GM19023 (cell line): Measurements from ENCODE around the gene EPS8L1.
A peak's percentile ranks its signal among the peaks of the same experiment; 100 is the strongest.
"Not testable (repeated sequence)": the region's sequence is repeated elsewhere in the genome, so short reads cannot be mapped to it uniquely, and the experiment has no call there.

Experiments
- ATAC-seq: cut with Tn5 transposase; IDR thresholded peaks from one replicate; pipeline ENCODE4 v1.9.1; 2021; ENCODE audit warnings: mild to moderate bottlenecking, moderate library complexity; ENCODE audit not compliant: unreplicated experiment

EPS8L1 gene

GRCh38 chr19:55048446-55048845 lies 27.2 kb upstream of the EPS8L1 start:
- no peak for ATAC-seq

- no peak for ATAC-seq
Measured at GRCh38 chr19:55050749-55051532, 24.7 kb upstream of the EPS8L1 start.

GRCh38 chr19:55053735-55054134 lies 21.9 kb upstream of the EPS8L1 start:
- no peak for ATAC-seq

GRCh38 chr19:55056827-55057226 lies 18.8 kb upstream of the EPS8L1 start:
- no peak for ATAC-seq

GRCh38 chr19:55058781-55059610 lies 16.7 kb upstream of the EPS8L1 start:
- no peak for ATAC-seq

- not testable (repeated sequence) for ATAC-seq
Measured at GRCh38 chr19:55060287-55060686, 15.4 kb upstream of the EPS8L1 start.

GRCh38 chr19:55062735-55063491 lies 12.8 kb upstream of the EPS8L1 start, which contains the start of gene RDH13:
TSS of gene RDH13 (minus strand) at chr19:55063148. CDS start at chr19:55063032, 116 bp downstream.
- peak; percentile 97 for ATAC-seq

GRCh38 chr19:55063492-55063843 lies 12.2 kb upstream of the EPS8L1 start:
- no peak for ATAC-seq

GRCh38 chr19:55065516-55065915 lies 10.2 kb upstream of the EPS8L1 start:
- not testable (repeated sequence) for ATAC-seq

GRCh38 chr19:55066107-55066709 lies 9.5 kb upstream of the EPS8L1 start:
- ATAC-seq = no peak

- no peak for ATAC-seq
Measured at GRCh38 chr19:55067869-55068268, 7.8 kb upstream of the EPS8L1 start.

- no peak for ATAC-seq
Measured at GRCh38 chr19:55068950-55069864, 6.5 kb upstream of the EPS8L1 start.

GRCh38 chr19:55069865-55070197 lies 5.8 kb upstream of the EPS8L1 start:
- no peak for ATAC-seq

- ATAC-seq = no peak
Measured at GRCh38 chr19:55070466-55071128, 5.1 kb upstream of the EPS8L1 start.

GRCh38 chr19:55071129-55071502 lies 4.6 kb upstream of the EPS8L1 start:
- no peak for ATAC-seq

- no peak for ATAC-seq
Measured at GRCh38 chr19:55071913-55072312, 3.8 kb upstream of the EPS8L1 start.

GRCh38 chr19:55076321-55076720 lies 652 bp downstream of the EPS8L1 start:
- ATAC-seq = no peak

GRCh38 chr19:55077106-55077505 lies 1.4 kb downstream of the EPS8L1 start:
- ATAC-seq = no peak

- no peak for ATAC-seq
Measured at GRCh38 chr19:55078996-55079395, 3.3 kb downstream of the EPS8L1 start.
